ENCODE data around the gene MT1G. TPM values are rescaled to one million over a fixed set of nuclear protein-coding genes. Genes with fewer than 3 reads are reported as not detected.

The MT1G gene
- total RNA-seq, 1 donor from 2014 or later, result 26.3 TPM

DNA sequence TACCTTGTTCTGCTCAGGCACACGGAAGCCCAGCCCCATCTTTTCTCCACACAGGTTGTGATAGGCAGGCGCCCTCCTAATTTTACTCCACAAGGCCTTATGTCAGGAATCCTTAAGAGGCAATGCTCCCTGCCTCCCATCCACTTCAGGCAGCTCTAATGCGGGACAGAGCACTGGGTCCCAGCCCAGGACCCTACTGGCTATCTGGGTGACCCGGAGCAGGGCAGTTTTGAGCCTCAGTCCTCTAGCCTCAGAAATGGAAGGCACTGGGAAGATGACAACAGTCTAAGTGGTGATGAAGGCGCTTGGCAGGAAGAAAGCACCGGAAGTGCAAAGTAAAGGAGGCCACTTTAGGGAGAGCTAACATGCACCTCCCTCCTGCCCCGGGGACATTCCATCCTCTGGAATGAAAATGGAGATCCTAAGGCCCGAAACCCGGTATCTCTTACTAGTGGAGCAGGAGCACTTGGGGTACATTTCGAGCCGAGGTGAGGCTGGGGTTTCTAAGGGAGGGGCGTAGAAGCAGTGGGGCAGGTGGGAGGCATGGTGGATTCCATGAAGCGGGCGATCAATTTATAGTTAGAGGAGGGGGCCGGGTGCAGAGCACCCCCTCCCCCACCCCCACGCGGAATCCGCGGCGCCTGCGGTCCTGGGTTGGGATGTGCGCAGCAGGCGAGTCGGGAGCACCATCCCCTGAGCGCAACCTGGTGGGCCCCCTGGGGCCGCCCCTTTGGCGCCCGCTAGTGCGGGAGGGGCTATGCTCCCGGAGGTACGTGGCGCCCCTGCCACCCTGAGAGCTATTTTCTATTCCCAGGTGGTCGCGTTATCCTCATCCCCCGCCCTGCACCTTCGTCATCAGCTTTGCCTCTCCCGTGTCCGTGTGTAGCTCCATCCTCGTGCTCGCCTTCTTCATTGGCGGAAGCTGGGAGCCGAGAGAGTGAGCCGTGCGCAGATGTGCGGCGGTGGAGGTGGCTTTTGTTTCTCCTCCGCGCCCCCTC lies 5.2 kb downstream of the MT1G start:
- ATAC-seq, result no peak

DNA sequence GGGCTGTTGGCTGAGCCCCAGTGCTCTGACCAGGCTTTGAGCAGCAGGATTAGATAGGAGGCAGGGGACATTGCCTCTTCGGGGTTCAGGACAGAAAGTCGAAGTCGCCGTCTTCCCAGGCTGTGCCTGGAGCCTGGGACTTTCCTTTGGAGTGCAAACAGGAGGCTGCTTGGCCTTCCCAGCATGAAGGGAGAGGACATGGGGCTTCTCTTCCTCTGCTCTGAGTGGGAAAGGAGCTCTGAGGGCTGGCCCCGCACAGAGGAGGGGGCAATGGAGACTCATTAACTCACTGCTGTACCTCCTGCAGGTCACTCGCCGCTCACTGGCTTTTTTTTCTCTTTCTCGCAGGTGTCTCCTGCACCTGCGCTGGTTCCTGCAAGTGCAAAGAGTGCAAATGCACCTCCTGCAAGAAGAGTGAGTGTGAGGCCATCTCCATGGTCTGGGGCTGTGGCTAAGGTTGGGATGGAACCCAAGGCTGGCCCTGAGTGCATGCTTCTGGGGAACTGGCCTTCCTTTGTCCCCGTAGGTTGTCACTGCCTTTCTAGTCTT lies 9.5 kb downstream of the MT1G start:
- no peak for ATAC-seq

- peak; percentile 89 for ATAC-seq
These were observed 10.1 kb downstream of the MT1G start, which contains the start of gene MT1F for GRCh38 chr16:56657555-56658326. Gene MT1F, plus strand, starts transcription at chr16:56657959. Its CDS starts 100 bp downstream, at chr16:56658059.

- ATAC-seq, result no peak
These were observed 14.6 kb downstream of the MT1G start for GRCh38 chr16:56653218-56653617.

DNA sequence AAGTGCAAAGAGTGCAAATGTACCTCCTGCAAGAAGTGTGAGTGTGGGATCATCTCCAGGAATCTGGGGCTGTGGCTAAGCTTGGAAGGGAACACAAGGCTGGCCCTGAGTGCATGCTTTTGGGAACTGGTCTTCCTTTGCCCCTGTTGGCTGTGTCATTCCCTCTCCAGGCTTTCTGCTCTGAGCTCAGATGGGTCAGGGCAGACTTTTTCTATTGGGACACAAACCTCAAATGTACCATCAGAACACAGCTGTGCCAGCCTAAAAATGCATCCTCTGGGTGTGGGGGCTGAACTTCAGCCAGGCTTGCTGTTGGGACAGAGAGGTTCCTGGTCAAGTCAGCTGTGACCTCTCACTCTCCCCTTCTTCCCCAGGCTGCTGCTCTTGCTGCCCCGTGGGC lies 15.3 kb downstream of the MT1G start:
- no peak for ATAC-seq

DNA sequence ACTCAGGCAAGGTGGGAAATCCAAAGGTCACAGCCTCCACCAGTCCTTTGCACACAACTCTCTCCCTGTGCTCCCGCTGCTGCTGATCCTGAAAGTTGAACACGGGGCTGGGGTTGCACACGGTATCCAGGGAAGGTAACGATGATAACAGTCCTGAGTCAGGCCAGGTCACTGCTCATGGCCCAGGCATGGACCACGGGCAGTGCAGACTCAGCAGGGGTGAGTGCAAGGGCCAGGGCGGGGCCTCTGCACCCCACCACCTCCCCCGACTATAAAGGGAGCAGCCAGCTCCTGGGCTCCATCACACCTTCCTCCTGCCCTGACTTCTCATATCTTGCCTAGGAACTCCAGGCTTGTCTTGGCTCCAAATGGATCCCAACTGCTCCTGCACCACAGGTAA lies 16.3 kb downstream of the MT1G start, which contains the start of gene MT1B:
Gene MT1B (plus strand): TSS at position 301 of the 400 bp plus-strand sequence. CDS start 68 bp downstream, at position 369.
- ATAC-seq, result no peak

DNA sequence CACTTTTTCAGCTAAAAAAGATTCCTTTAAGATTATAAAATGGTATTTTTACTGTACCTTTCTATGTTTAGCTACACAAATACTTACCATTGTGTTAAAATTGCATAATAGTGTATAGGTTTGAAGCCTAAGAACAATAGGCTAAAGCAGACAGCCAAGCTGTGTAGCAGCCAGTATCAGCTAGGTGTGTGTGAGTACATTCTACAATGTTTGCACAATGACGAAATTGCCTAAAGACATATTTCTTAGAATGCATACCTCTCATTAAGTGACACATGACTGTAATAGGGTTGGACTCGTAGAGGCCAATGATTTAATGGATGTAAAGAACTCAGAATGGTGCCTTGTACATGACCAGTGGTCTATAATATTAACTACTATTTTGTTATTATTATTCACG lies 18.0 kb downstream of the MT1G start:
- ATAC-seq, result peak; percentile 95

- ATAC-seq, result no peak
These were observed 18.6 kb downstream of the MT1G start for GRCh38 chr16:56649271-56649670.

DNA sequence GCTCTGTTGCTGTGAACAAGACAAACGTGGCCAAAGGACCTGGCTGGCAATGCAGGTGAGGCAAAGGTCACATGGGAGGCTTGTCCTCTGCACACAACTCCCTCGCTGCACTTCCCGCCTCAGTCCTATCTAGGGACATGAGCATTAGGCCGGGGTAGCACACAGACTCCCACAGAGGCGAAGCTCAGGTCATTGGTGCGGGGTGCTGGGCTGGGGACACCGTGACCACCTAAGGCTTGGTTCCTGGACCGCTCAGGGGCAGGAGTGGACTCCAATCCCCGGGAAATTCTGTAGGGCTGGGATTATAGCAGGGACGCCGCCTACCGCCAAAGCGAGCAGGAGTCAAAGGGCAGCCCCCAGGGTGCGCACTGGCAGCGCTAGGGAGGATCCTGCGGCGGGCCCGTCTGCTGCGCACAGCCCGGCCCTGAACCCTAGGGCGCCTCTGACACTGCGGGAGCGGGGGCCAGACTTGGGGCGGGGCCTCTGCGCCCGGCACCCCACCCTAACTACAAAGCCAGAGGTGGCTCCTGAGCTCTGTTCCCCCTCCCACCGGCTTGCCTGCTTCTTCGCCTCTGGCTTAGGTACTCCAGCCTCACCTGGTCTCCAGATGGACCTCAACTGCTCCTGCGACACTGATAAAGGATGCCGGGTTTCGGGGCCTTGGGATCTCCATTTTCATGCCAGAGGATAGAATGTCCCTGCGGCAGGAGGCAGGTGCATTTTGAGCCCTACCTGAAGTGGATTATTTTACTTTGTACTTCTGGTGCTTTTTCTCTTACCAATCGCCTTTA lies 20.0 kb downstream of the MT1G start:
- ATAC-seq, result no peak

DNA sequence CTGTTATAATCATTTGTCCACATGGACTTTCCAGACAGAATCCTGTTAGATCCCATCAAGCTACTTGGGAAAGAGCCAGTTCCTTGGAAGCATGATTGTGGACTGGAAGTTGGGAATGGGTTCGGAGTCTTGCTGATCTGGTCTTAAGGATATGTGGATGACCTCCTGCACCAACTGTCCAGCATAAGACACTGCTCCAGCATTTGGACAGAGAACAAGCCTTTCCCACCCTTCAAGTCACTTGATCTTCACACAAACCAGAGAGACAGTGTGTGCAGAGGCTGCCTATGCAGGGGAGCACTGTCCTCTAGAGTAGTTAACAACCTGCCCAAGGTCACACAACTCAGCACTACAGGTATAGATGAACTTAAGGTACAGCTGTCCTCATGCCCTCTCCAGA lies 22.0 kb downstream of the MT1G start:
- no peak for ATAC-seq

DNA sequence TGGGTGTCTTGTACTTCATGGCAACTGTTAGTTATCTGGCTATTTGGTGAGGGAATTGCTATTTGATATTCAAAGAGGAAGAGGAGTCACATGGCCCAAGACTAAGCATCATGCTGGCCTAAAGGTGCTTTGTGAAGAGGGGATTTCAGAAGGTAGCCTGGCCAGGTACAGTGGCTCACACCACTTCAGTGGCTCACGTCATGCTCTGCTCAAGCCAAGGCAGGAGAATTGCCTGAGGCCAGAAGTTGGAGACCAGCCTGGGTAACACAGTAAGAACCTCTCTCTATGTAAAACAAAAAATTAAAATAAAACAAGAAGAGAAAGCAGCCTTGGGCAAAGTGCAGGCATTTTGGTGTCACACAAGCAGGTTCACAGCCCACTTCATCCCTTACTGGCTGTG lies 22.6 kb downstream of the MT1G start:
- ATAC-seq, result no peak

DNA sequence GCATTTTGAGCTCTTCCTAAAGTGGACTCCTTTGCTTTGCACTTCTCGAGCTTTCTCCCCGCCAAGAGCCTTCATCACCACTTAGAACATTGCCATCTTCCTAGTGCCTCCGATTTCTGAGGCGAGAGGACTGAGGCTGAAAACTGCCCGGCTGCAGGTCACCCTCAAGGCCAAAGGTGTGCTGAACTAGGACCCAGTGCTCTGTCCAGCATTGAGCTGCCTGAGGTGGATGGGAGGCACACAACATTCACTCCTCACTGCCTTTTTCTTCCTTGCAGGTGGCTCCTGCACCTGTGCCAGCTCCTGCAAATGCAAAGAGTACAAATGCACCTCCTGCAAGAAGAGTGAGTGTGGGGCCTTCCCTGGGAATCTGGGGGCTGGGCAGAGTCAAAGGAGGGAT lies 24.0 kb downstream of the MT1G start:
- no peak for ATAC-seq

DNA sequence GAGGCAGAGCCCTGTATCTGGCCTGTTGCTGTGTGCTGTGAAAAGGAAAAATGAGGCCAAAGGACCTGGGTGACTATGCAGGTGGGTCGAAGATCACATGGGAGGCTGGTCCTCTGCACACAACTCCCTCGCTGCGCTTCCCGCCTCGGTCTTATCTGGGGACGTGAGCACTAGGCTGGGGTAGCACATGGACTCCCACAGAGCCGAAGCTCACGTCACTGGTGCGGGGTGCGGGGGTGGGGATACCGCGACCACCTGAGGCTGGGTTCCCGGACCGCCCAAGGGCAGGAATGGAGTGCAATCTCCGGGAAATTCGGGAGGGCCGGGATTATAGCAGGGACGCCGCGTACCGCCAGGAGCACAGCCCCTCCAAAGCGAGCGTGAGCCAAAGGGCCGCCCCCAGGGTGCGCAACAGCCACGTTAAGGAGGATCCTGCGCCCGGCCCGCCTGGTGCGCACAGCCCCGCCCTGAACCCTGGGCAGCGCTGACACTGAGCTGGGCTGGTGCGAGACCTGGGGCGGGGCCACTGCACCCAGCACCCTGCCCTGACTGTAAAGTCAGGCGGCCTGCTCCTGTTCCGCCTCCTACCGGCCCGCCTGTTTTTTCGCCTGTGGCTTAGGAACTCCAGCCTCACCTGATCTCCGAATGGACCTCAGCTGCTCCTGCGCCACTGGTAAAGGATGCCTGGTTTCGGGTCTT lies 24.6 kb downstream of the MT1G start:
- ATAC-seq, result peak; percentile 97

DNA sequence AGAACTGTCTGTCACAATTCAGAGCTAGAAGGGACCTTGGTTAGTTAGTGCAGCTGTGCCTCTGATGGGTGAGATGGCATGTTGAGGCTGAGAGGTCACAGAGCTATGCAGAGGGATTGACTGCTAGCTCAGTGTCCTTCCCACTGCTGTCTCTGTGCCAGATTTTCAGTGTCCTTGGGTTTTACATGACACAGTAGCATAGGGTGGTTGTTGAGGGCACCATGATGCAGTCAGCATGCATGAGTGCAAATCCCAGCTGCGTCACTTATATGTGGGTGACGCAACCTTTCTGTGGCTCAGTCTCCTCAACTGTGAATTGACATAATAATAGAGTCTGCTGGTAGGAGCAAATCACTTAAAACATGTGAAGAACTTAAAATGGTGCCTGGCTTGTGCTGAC lies 26.7 kb downstream of the MT1G start:
- ATAC-seq, result peak; percentile 31

DNA sequence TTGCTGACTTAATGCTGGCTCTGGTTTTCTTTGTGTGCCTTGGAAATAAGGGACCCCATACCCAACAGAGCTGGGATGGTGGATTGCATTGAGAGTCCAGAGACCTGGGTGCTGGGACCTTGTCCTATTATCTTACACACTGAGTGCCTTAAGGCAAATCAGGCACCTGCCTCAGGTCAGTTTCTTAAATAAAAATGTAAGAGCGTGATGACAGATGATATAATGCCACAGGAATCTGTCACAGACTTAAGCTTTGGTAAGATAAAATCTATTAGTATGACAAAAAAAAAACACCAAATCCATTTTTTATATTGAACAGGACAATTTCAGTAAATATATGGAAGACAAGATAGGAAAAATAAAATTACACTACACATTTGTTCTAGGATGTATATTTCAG lies 27.8 kb downstream of the MT1G start:
- no peak for ATAC-seq

DNA sequence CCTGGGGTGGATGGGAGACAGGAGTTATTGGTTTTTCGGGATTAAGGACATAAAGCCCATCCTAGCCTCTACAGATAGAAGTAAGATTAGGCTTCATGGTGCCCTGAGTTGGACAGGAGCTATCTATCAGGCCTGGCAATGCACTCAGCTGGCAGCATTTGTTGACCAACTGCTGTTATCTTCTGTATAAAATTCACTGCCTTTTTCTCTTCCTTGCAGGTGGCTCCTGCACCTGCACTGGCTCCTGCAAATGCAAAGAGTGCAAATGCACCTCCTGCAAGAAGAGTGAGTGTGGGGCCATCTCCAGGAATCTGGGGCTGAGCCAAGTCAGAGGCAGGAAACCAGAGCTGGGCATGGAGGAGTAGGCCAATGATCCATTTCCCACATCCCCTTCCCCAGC lies 28.8 kb downstream of the MT1G start:
- no peak for ATAC-seq

DNA sequence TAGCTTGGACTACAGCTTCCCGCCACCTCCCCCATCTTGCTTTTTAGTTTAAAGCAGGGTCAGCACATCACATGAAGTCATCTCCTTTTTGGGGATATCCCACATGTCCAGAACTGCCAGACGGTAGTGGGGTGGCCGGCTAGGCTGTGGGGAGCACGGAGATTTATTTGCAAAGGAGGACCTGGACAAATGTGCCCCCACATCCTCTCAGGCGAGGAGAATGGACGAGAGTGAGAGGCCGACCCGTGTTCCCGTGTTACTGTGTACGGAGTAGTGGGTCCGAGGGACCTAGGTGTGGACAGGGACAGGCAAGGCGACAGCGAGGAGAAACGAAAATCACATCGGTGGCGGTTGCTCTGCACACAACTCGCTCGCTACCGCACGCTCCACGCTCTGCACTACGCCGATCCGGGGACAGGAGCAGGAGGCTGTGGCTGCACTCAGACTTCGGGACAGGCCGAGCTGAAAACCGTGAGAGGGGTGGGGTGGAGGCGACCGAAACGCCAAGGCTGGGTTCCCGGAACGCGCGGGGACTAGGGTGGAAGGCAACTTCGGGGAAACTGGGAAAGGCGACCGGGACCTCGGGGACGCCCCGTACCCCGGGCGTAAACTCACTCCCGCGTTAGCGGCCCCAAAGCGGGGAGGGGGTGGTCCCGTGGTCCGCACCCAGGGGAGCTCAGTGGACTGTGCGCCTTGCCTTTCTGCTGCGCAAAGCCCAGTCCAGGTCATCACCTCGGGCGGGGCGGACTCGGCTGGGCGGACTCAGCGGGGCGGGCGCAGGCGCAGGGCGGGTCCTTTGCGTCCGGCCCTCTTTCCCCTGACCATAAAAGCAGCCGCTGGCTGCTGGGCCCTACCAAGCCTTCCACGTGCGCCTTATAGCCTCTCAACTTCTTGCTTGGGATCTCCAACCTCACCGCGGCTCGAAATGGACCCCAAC lies 29.8 kb downstream of the MT1G start, which contains the start of gene MT1A:
Gene MT1A (plus strand): TSS at position 853 of the 937 bp plus-strand sequence. CDS start 73 bp downstream, at position 926.
- peak; percentile 36 for ATAC-seq

GRCh38 chr16:56636616-56637413 lies 31.1 kb downstream of the MT1G start:
- ATAC-seq, result peak; percentile 36

GRCh38 chr16:56635441-56635967 lies 32.4 kb downstream of the MT1G start:
- ATAC-seq, result no peak

Measured in esophagus mucosa (tissue), 1 donor.